ENCODE data around the gene SLC22A4. TPM values are rescaled to one million over a fixed set of nuclear protein-coding genes. Genes with fewer than 3 reads are reported as not detected.

Gene SLC22A4
- total RNA-seq, 1 experiment from 2014 or later = 0.72 TPM

- Histone ChIP-seq H2BK5ac (ENCODE audit: insufficient read length, low read length) (no peak overlapping the region), H3K27me3 (ENCODE audit: insufficient read depth, low read length) (no peaks in the 10 kb centered on the region), H2BK15ac (ENCODE audit: low read depth, low read length) (no peak overlapping the region), H2BK12ac (ENCODE audit: insufficient read length, low read depth, low read length) (no peak overlapping the region), H3K4me2 (ENCODE audit: insufficient read depth, insufficient read length, low read length) (no peak overlapping the region), H3K4me1 (ENCODE audit: insufficient read depth, low read length) (peaks cover 3% of the 10 kb centered on the region; the same call in 1 of the 2 replicates), H3K9ac (ENCODE audit: extremely low read depth, insufficient read length, low read length) (no peak overlapping the region), H3K4ac (ENCODE audit: low read depth, low read length) (no peak overlapping the region), H3K79me2 (ENCODE audit: insufficient read depth, low read length) (no peaks in the 10 kb centered on the region), H3K9me3 (ENCODE audit: control insufficient read depth, low read depth, low read length) (peaks cover 17% of the 10 kb centered on the region), H2AFZ (ENCODE audit: low read length) (no peak overlapping the region), H3K23me2 (ENCODE audit: insufficient read length, low read depth, low read length, poor library complexity, severe bottlenecking) (no peaks in the 10 kb centered on the region), H3K79me1 (ENCODE audit: insufficient read depth, low read depth, low read length, poor library complexity, severe bottlenecking) (no peaks in the 10 kb centered on the region), H3K56ac (ENCODE audit: insufficient read length, low read depth, low read length) (no peak overlapping the region), H3T11ph (ENCODE audit: low read length) (no peak overlapping the region), H4K8ac (replicated peaks; ENCODE audit: insufficient read length, low read depth, low read length) (no peak overlapping the region), H4K20me1 (ENCODE audit: control insufficient read depth, insufficient read depth, insufficient read length) (no peaks in the 10 kb centered on the region), H4K91ac (ENCODE audit: insufficient read length, low read depth, low read length) (no peak overlapping the region), H2AK5ac (ENCODE audit: insufficient read length, low read length) (no peak overlapping the region), H2BK120ac (ENCODE audit: low read depth, low read length, poor library complexity, severe bottlenecking) (no peak overlapping the region), H4K5ac (ENCODE audit: insufficient read length, low read depth, low read length) (no peak overlapping the region), H3K18ac (ENCODE audit: insufficient read length, low read depth, low read length) (no peak overlapping the region), H3K27ac (ENCODE audit: insufficient read length, low read depth, low read length) (no peak overlapping the region), H3K23ac (ENCODE audit: insufficient read length, low read depth, low read length) (no peak overlapping the region), H2BK20ac (ENCODE audit: low read depth, low read length, poor library complexity, severe bottlenecking) (no peak overlapping the region), H3K14ac (ENCODE audit: insufficient read depth, low read length) (no peak overlapping the region)
- H3K27me3 Mint-ChIP-seq (ENCODE audit: low read depth) = no peaks in the 10 kb centered on the region
- H3K9me3 Mint-ChIP-seq = peaks cover 16 to 24% of the 10 kb centered on the region in 2 experiments
- no peak overlapping the region for H3K4me3 Mint-ChIP-seq
- peaks cover 11 to 31% (median 24%) of the 10 kb centered on the region in 3 experiments for H3K36me3 Mint-ChIP-seq (ENCODE audit: insufficient read depth in 1 of 3, low read depth in 3 of 3)
- H3K4me1 Mint-ChIP-seq = peaks cover 7 to 12% of the 10 kb centered on the region in 2 experiments
- no CpG with 5 or more reads among the region's 1 CpG for WGBS (ENCODE audit: extremely low coverage, insufficient read length, low lambda C conversion rate)
- TF ChIP-seq, protein P1, sequence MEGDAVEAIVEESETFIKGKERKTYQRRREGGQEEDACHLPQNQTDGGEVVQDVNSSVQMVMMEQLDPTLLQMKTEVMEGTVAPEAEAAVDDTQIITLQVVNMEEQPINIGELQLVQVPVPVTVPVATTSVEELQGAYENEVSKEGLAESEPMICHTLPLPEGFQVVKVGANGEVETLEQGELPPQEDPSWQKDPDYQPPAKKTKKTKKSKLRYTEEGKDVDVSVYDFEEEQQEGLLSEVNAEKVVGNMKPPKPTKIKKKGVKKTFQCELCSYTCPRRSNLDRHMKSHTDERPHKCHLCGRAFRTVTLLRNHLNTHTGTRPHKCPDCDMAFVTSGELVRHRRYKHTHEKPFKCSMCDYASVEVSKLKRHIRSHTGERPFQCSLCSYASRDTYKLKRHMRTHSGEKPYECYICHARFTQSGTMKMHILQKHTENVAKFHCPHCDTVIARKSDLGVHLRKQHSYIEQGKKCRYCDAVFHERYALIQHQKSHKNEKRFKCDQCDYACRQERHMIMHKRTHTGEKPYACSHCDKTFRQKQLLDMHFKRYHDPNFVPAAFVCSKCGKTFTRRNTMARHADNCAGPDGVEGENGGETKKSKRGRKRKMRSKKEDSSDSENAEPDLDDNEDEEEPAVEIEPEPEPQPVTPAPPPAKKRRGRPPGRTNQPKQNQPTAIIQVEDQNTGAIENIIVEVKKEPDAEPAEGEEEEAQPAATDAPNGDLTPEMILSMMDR (conservative IDR thresholded peaks at IDR 0.05) = no peak
- DNase-seq = no peak
- no peak overlapping the region for H3K27ac Mint-ChIP-seq
Observed at GRCh38 chr5:132353486-132353995, 59.3 kb downstream of the SLC22A4 start.

Data from H9 (cell line).